Suppressor macrophage treated with lipopolysaccharide for 1 hour (primary cell): ENCODE data around the gene ZNF32.

Source experiments
- DNase-seq, 3 donors: peaks; one replicate each; pipeline ENCODE4 v3.0.0-alpha.2; 2020 to 2022

ZNF32 gene, protein sequence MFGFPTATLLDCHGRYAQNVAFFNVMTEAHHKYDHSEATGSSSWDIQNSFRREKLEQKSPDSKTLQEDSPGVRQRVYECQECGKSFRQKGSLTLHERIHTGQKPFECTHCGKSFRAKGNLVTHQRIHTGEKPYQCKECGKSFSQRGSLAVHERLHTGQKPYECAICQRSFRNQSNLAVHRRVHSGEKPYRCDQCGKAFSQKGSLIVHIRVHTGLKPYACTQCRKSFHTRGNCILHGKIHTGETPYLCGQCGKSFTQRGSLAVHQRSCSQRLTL

DNA sequence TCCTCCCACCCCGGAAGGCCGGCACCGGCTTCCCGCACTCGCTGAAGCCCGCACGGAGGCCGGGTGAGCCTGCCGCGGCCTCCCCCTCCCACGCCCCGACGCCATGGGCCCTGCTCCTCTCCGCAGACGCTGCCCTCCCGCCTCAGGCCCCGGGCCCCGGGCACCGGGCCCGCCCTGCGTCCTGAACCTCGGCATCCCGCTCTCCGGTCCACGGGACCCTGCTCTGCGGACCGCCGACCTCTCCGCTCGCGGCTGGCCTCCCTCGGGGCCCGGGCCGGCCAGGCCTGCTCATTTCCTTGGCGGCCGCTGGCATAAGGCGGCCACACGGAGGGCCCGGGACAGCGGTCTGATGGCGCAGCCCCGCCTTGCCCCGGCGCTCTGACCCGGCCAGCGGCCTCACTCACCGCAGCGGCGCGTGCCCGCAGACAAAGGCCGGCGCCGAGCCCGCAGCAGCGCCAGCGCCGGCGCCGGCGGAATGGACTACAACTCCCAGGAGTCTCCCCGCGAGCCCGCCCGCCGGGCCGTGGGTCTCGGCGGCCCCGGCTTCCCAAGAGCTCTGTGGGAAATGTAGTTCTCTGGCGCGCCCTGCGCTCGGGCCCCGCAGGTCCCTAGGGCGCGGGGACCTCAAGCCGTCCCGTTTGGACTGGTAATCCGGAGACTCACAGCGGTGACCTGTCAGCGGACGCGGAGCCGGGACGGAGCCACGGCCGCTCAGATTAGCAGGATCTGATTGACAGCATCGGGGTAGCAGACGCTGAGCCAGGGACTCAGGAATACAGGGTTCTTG lies at the start of gene ZNF32:
ZNF32 (minus strand) TSS at position 484 of the 787 bp plus-strand sequence. CDS start 2,748 bp downstream, outside the sequence.
- DNase-seq: peak; percentile 88 to 95 (median 92)

- DNase-seq: no peak
These were observed 49.5 kb upstream of the ZNF32 start for GRCh38 chr10:43698156-43698555.

GRCh38 chr10:43696909-43697483 lies 48.3 kb upstream of the ZNF32 start:
- DNase-seq: no peak

- no peak for DNase-seq
These were observed 47.0 kb upstream of the ZNF32 start for GRCh38 chr10:43695730-43696129.

DNA sequence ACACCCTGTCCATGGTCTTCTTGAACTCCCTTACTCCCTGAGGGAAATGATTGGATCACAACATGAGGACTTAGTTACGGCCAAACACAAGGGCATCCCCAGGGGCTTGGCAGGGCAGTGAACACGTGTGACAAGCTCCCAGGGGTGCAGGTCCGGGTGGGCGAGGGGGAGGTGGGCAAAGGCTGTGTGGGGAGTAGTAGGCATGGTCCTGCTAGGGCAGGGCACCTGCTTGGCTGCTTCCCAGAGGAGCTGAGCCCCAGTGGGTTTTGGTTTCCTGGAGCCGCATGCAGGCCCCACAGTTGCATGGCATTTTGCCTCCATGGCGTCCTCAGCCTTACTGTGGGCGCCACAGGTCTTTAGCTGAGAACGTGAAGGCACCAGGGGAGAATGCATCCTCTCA lies 46.6 kb upstream of the ZNF32 start:
- DNase-seq: no peak

GRCh38 chr10:43694526-43694925 lies 45.8 kb upstream of the ZNF32 start:
- no peak for DNase-seq

DNA sequence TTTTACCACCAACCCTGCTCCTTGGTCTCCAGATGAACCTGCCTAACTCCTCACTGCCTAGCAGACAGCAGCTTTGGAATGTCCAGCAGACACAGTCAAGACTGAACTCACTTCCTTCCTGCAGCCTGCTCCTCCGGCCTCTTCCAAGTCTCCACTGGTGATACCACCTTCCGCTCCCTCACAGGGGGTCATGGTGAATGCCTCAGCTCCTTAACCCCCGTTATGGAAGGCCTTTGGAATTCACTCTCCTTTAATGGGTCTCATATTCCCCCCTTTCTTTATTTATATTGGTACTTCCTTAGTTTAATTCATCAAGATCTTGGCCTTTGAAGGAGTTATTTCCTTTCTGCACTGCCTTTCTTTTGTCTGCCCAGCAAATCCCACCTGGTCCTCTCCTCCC lies 44.9 kb upstream of the ZNF32 start:
- DNase-seq: no peak

- DNase-seq: no peak
These were observed 43.6 kb upstream of the ZNF32 start for GRCh38 chr10:43692051-43692825.

DNA sequence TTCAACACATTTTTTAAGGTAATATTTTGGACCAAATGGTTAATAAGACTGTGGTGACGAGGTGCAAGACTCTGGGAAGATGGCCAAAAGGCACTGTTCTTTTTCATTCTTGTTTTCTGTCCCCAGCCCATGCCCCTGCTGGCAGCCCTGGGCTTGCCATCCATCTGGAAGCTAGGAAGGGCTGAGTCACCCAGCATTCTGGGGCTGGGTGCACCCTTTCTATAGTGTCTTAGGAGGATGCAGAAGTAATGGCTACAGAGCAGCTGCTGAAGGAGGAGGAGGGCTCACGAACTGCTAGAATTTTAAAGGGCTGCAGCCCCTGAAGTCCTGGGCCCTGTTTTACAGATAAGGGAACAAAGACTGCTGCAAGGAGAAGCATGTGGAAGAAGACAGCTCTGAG lies 42.8 kb upstream of the ZNF32 start:
- DNase-seq: no peak

GRCh38 chr10:43689955-43690771 lies 41.5 kb upstream of the ZNF32 start:
- DNase-seq: peak; percentile 74 to 91 (median 82)

DNA sequence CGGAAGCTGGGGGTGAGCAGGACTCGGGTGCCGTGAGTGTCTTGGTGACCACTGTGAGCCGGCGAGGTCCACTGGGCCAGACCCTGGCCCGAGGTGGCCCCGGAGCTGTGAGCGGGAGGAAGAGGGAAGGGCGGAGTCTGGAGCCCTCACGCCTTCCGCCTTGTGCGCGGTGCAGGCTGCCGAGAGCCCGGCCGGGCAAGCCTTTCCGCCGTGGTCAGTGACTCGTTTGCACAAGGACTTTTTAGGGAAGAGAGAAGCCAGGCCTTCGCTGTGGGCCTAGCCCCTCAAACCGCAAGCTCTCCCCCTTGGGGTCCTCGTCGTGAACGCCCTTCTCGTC lies 40.9 kb upstream of the ZNF32 start:
- peak; percentile 57 to 74 (median 74) for DNase-seq

GRCh38 chr10:43689007-43689491 lies 40.4 kb upstream of the ZNF32 start:
- DNase-seq: no peak

DNA sequence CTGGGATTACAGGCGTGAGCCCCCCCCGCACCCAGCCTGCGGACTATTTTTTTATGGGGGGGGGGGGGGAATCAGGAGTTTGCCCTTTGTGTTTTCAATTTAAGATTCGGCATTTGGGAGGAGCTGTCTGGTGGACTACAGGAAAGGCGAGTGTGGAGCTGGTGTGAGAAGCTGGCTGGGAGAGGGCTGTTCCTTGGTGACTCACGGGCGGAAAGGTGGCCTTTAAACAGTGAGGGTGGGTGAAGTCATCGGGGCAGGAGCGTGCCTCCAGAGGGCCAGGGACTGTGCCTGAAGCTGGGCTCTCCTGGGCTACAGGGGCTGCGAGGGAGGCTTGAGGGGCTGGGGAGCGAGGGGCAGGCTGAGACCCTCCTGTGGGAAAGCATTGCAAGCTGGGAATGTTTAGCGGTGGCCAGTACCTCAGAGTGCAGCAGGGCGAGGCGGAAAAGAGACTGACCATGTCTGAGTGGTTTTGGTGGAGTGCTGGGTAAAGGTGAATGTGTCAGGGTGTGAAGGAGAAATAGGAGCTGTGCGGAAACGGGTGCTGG lies 39.7 kb upstream of the ZNF32 start:
- DNase-seq: no peak

DNA sequence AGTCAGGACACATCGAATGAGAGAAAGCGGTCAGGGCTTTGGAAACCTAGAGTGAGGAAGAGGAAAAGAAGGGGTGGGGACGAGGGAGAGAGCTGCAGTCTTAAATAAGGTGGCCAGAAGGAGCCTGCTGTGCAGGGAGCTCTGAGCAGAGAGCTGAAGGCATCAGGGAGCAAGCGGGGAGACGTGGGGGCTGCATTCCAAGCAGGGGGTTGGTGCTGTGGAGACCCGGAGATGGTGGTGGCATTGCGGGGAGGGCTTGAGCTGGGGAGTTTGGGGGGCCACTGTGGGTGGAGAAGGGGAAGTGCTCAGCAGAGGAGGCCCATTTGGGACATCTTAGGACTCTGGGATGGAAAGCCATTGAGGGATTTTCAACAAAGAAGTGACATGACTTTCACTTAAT lies 38.7 kb upstream of the ZNF32 start:
- DNase-seq: no peak

GRCh38 chr10:43686414-43686813 lies 37.7 kb upstream of the ZNF32 start:
- DNase-seq: no peak

DNA sequence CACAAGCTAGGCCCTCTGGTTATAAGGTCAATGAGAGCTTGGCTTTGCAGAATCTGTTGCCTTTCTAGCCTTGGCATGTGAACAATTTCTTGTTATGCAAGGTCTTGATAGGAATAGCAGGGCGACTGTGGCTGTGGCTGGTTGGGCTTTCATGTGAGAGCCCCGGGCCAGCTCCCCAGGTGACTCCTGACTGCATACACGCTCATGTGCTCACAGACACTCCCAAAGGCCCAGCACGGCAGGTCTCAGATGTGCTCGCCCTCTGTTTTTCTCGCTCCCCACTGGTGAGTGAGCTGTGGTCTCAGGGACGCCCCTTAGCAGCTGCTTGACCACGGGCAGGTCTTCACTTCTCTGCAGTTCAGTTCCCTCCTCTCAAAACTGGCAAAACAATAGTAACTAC lies 37.1 kb upstream of the ZNF32 start:
- DNase-seq: no peak

- DNase-seq: no peak
These were observed 35.5 kb upstream of the ZNF32 start for GRCh38 chr10:43684292-43684559.

DNA sequence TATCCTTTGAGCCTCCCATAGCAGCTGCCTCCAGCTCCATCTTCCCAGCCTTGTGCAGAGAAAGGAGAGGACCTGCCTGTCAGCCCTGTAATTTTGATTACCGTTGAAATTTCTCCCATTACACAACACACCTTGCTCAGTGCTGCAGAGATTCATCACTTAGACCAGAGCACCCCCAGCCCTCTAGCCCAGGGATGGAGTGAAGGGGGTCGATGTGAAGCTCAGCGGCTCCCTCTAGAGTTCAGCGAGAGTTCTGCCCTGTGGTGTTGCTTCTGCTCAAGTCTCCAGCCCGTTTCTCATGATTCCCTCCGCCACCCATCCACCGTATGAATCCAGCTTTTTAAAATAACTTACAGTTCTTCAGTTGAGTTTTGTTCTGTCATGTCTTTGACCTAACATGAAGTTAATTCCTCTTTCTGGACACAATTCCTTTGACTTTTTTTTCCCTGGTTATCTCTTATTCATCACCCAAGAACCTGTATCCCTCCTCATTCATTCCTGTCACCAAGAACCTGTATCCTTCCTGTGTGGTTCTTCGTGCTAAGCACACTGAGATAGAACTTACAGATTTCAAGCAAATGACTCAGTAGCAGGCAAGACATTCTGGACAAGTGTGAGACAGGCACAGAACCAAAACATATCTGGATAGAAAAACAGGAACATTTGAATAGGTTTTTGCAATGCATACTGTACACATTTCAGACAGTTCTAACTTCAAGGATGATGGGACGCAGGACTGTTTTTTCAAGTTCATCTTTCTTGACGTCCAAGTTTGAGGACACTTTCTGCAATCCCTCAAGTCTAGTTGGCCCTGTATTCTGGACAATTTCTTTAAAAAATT lies 35.0 kb upstream of the ZNF32 start:
- DNase-seq: peak in 2 of 3 donors; percentile 13 to 18

DNA sequence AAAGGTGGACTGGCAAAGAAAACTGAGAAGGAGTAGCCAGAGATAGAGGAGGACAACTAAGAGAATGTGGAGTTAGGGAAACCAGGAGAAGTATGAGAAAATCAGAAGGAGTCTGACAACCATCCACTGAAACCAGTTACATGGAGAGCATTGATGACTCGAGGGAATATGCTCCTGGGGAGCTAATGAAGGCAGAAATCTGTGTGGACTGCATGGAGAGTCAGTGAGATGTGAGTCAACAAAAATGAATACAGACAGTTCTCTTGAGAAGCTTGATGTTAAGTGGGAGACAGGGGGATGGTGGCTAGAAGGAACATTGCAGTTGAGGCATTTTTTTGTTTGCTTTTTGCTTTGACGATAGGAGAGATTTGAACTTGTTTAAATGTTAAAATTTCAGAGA lies 34.3 kb upstream of the ZNF32 start:
- DNase-seq: no peak

DNA sequence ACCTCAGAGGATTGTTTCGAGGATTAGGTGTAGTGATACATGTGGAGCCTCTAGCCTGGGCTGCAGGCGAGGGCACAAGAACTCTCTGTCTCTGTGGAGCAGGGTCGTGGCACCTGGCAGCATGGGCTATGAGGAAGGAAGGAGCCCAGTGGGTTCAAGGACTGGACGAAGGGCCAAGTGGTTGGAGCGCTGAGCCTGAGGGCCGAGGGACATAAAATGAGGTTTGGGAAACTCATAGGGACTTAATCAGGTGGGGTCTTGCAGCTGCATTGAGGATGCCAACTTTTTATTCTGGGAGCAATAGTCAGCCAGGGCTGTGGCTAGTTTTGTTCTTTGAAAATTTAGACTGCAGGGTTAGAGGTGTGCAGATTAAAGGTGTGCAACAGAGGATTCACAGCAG lies 33.0 kb upstream of the ZNF32 start:
- no peak for DNase-seq

GRCh38 chr10:43681220-43681619 lies 32.5 kb upstream of the ZNF32 start:
- DNase-seq: no peak
